Stimulated activated CD4-positive, alpha-beta T cell treated with anti-CD3 and anti-CD28 coated beads, Interleukin-4, amount 100 ng/mL, for 48 hours (primary cell): ENCODE results near the gene TMEM132E.

ENCODE experiments used
- DNase-seq, 2 donors: peaks; one replicate each; pipeline ENCODE4 v3.0.0-alpha.2; 2020; ENCODE audit warnings: low read depth in 2 of 2

TMEM132E gene

DNA sequence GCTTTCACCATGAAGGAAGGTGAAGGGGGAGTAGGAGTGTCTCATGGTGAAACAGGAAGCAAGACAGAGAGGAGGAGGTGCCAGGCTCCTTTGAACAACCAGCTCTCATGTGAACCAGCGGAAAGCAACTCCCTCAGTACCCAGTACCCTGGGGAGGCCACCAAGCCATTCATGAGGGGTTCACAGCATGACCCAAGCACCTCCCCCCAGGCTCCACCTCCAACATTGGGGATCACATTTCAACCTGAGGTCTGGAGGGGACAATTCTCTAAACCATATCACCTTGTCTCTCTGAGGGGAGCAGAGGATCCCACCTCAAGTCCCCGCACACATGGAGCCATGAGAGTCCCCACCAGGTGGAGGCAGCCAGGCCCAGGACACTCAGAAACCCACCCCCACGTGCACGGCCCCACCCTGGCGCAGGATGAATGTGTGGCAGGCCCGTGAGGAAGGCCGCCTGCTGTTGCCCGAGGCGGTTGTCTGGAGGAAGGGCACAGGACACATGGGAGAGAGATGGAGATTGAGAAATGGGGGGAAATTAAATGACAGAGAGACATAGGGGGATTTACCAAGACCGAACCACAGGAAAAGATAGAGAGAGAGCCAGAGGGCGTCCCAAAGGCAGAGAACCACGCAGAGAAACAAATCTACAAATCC lies 85.9 kb downstream of the TMEM132E start:
- no peak for DNase-seq

DNA sequence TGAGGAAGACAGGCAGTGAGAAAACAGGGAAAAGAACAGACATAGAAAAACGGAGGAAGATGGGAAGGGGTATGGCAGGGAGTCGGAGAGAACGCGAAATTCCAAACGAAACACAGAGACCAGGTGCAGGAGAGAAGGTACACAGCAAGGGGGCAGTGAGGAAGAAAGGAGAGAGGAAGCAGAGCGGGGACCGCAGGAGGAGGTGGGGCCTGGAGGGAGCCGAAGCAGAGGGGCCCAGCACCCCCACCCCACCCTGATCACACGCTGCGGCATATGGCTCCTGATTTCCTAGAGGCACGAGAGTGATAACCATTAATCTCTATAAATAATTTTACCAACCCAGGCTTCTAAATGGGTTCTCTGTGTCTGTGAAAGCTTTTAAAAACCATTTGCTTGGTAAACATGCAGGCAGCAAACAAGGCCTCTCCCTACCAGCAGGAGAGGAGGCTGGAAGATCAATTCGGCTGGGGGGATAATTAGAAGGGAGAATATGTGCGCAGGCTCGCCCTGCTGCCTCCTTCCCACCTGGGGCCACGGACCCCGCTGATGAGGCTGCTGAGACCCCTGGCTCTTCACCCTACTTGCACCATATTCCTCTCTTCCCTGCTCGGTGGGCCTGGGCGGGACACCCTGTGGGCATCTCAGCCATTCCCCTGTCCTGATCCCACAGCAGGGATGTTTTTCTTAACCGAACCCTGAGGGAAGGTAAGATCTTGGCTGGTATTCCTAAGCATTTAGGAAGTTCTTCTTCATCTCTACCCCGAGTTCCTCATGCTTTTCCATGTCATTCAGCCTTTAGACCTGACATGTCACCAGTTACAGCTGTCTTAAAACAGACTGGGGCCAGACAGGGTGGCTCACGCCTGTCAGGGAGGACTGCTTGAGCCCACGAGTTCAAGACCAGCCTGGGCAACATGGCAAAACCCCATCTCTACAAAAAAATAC lies 86.7 kb downstream of the TMEM132E start:
- DNase-seq = no peak

DNA sequence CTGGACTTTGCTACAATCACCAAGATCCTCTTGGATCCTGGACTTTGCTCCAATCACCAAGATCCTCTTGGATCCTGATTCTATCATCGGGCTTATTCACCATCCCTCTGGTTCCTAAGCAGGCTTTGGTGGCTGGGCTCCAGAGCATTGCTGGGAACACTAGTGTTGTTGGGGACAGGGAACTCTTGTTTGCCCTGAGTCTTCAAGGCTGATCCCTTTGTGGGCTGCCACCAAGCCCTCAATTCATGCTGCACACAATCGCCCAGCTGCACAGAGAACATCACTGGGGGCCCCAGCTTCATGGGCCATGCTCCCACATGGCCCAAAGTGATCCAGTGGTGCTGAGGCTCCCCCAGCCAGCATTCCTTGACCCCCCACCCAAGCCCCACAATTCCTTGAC lies 88.3 kb downstream of the TMEM132E start:
- DNase-seq = no peak

GRCh38 chr17:34668206-34668605 lies 88.8 kb downstream of the TMEM132E start:
- no peak for DNase-seq

GRCh38 chr17:34669511-34669910 lies 90.1 kb downstream of the TMEM132E start:
- no peak for DNase-seq

- no peak for DNase-seq
Observed at GRCh38 chr17:34670618-34671017, 91.2 kb downstream of the TMEM132E start.

DNA sequence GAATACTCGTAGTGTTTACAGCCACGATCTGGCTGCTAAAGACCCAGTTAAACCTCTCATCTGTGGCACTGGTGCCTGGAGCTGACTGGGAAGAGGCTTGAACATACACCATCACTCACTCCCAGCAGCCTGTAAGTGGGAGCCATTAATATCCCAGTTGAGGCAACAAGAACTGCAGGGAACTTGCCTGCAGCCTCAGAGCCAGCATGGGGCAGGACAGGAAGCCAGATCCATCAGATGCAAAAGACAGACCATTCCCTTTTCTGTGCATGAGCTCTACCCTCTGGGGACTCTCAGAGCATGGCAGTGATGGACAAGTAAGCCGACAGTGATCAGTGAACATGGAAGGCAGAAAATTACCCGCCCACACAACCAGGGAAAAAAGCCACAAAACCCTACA lies 91.8 kb downstream of the TMEM132E start:
- no peak for DNase-seq

DNA sequence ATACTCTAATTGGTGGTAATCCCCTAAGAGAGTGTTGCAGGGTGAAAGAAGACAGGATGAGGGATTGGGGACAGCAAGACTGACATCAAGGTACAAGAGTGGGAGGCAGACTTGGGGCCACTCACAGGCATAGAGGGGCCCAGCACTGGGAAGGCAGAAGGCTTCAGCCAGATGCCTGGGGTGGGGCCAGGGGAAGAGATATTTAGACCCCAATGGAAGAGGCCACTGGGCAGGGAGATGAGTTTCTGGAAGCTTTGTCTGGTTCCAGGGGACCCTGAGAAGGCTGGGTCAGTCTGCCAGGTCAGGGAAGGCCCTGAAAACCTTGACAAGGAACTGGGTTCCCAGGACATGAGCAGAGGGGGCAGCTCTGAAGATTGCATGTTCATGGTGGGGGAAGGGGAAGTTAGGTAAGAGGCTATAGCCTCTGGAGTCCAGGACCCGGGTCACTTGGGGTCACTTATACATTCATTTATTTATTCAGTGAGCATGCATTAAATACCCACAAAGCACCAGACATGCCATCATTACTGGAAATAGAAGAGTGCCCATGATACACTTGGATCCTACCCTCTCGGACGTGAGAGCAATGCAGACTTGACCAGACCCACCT lies 92.9 kb downstream of the TMEM132E start:
- no peak for DNase-seq

DNA sequence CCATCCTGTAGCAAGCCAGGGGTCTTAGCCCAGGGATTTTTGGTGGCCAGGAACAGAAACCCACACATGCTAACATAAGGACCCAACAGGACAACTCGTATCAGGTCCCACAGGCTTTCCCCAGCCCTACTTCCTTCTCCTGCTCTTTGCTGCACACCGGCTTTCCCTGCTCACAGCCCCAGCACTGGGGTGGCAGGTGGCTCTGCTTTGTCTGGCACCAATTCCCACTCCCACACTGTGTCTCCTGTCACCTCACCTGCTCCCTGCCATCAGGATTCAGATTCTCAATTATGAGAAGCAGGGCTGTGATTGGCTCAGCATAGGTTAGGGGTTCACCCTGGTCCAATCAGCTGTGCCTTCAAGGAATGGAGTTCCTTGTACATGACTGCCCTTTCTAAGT lies 94.1 kb downstream of the TMEM132E start:
- no peak for DNase-seq

DNA sequence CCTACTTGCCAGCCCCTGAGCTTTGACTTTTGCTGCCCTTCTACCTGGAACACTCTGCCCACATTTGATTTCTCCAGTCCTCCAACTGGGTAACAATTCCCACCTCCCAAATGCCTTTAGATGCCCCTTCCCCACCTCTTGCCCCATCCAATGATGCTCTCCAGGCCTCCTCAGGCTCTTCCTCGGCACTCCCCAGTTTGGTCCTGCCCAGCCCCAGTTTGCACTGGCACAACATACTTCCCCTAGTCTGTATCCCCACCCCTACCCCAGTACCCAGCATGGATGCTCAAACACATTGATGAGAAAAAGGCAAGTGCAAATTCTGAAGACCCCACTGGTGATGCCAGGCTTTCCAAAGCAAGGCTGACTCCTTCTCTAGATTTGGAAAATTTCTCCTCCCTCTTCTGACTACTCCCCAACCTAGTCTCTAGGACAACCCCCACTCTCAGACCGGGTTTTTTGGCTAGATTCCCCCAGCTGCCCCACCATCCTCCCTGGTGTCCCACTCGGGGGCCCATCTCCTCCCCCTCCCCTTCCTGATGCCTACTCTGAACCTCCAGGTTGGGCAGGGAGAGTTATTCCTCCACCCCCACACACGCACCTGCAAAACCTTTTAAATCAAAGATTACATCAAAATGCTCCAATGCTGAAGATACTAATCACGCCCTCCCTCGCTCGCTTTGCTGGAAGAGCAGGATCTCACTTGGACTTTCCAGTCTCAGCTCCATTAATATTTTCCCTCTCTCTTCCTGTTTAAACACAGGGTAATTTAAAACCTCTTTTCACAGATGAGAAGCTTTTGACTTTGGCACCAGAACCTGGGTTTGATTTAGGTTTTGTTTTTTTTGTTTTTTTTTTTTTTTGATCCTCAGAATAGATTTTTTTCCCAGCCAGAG lies 94.9 kb downstream of the TMEM132E start:
- DNase-seq = no peak

DNA sequence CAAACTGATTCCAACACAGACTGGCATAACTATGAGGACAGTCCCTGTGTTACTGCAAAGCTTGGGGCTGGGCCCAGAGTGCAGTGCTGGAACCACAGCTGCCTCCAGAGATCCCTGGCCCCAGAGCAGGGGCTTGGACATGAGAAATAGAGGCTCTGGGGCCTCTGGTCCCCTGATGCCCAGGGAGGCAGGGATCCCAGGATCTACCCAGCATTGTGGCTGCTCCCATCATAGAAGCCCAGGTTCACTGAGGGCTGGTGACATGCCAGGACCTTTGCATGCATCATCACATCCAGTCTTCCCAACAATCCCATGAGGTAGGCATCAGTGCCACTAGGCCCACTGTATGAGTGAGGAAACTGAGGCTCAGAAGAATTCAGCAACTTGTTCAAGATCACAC lies 95.8 kb downstream of the TMEM132E start:
- DNase-seq = no peak

- DNase-seq = no peak
Observed at GRCh38 chr17:34675605-34676004, 96.2 kb downstream of the TMEM132E start.

DNA sequence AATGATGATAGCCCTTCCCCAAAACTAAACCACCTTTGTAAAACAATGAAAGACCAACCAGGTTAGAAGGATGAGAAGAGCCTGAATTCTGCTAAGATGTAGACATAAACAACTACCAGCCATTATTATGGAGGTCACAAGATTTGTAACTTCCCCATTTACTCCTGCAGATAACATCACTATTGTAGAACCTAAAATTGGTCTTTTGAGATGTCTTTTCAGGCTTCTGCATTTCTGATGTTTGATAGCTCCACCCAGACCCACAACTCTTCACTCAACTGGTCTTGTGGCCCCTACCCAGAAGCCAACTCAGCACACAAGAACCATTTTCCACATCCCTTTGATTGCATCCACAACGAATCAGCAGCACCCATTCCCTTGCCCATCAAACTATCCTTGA lies 100.8 kb downstream of the TMEM132E start:
- no peak for DNase-seq

- no peak for DNase-seq
Observed at GRCh38 chr17:34682305-34682704, 102.9 kb downstream of the TMEM132E start.

DNA sequence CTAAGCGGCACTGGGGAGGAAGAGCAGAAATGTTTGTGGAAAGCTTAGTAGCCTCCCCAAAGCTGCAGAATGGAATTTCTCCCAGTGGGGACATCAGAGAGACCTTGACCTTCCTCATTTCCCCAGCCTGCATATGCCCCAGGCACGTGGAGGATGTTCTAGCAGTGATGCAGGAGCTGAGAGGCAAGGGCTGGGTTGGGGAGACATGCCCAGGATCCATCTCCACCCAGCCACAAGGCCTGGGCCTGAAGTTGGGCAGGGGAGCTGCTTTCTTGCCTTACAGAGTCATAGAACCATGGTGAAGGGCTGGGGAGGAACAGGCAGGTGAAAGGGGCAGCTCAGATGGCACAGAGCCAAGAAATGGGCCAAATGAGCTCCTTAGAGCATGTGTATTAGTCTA lies 104.0 kb downstream of the TMEM132E start:
- no peak for DNase-seq
